HepG2 (cell line): Measurements from ENCODE around the gene SART1. TPM values are rescaled to one million over a fixed set of nuclear protein-coding genes. Genes with fewer than 3 reads are reported as not detected.

Source experiments
- ATAC-seq: fragments of 200-7000 bp; cut with Tn5 transposase; 3 replicates; pipeline ENCODE4 v1.9.1; 2020; ENCODE audit warnings: mild to moderate bottlenecking, moderate library complexity
- BruUV-seq: library from RNA; stranded (reverse); fragments of 400-500 nt; replicated peaks from 2 replicates; lab custom pipeline; 2021; lab: Mats Ljungman, UMichigan
- CTCF ChIA-PET: fragments of 300-600 bp; formaldehyde crosslinking; extraction: SDS; loops from one replicate; lab custom pipeline; 2021; ENCODE audit warnings: low total read pairs, inconsistent platforms, low intra/inter-chr PET ratio; lab: Yijun Ruan, JAX
- POLR2A ChIA-PET: fragments of 350-600 bp; sonication (Branson Sonifier 250); formaldehyde crosslinking; loops from one replicate; lab custom pipeline; 2020; ENCODE audit warnings: antibody characterized with exemption, inconsistent platforms; lab: Yijun Ruan, JAX
- DNase-seq: peaks from one replicate; pipeline ENCODE4 v3.0.0-alpha.2; 2015; ENCODE audit warnings: low spot score
- FAIRE-seq: peaks from 3 replicates; lab custom pipeline; 2011; peaks lifted over from hg19 to GRCh38; lab: Jason Lieb, UNC
- H2AFZ ChIP-seq: one replicate; pipeline ENCODE4 v1.6.1; 2011; ENCODE audit warnings: low read length, inconsistent platforms
- H3K27ac ChIP-seq: fragments of 300-600 bp; 3 replicates; pipeline ENCODE4 v1.8.0; 2011; ENCODE audit warnings: mixed run types, mild to moderate bottlenecking, mixed read lengths, low read length, inconsistent platforms; ENCODE audit not compliant: insufficient read depth; ENCODE audit errors: extremely low read length
- H3K27me3 ChIP-seq, 2 experiments: fragments of 200-600 bp in 1 of 2; 2 replicates in 1 of 2; 3 replicates in 1 of 2; pipeline versions ENCODE4 v1.6.0 to v1.8.0; 2011; ENCODE audit warnings: low read length in 2 of 2, mild to moderate bottlenecking in 2 of 2, moderate library complexity in 2 of 2, inconsistent platforms in 1 of 2; ENCODE audit not compliant: insufficient read depth in 2 of 2, control insufficient read depth in 1 of 2
- H3K36me3 ChIP-seq, 2 experiments: fragments of 200-600 bp in 1 of 2; replicated peaks in 1 of 2; 2 replicates in 1 of 2; 3 replicates in 1 of 2; pipeline versions ENCODE4 v1.5.1 to v1.8.0; 2011; ENCODE audit warnings: low read length in 2 of 2, inconsistent platforms in 1 of 2; ENCODE audit not compliant: insufficient read depth in 2 of 2, control insufficient read depth in 1 of 2
- H3K4me1 ChIP-seq: 2 replicates; pipeline ENCODE4 v1.5.1; 2012; ENCODE audit warnings: low read length, inconsistent platforms; ENCODE audit not compliant: insufficient read depth
- H3K4me2 ChIP-seq: 2 replicates; pipeline ENCODE4 v1.6.0; 2011; ENCODE audit warnings: low read depth, low read length, inconsistent platforms
- H3K4me3 ChIP-seq, 3 experiments: fragments of 200-600 bp in 1 of 3; sonication (generic), shearing (Covaris generic) in 1 of 3; replicated peaks in 1 of 3; 2 replicates each; pipeline ENCODE4 v1.5.1; 2011 to 2016; ENCODE audit warnings: low read length in 3 of 3, inconsistent platforms in 2 of 3, low read depth in 2 of 3, mild to moderate bottlenecking in 2 of 3, control low read depth in 1 of 3, mixed read lengths in 1 of 3; ENCODE audit not compliant: insufficient read depth in 1 of 3
- H3K79me2 ChIP-seq: one replicate; pipeline ENCODE4 v1.6.1; 2011; ENCODE audit warnings: low read length, inconsistent platforms; ENCODE audit not compliant: insufficient read depth
- H3K9ac ChIP-seq: 2 replicates; pipeline ENCODE4 v1.6.0; 2011; ENCODE audit warnings: mild to moderate bottlenecking, low read depth, low read length, inconsistent platforms; ENCODE audit not compliant: insufficient read depth
- H3K9me3 ChIP-seq: 2 replicates; pipeline ENCODE4 v1.5.1; 2012; ENCODE audit warnings: mild to moderate bottlenecking, low read length
- H4K20me1 ChIP-seq: 2 replicates; pipeline ENCODE4 v1.6.0; 2011; ENCODE audit warnings: inconsistent platforms, mild to moderate bottlenecking, low read length, moderate library complexity; ENCODE audit not compliant: insufficient read depth
- ATRX ChIP-seq: sonication (generic); formaldehyde crosslinking; IDR thresholded peaks from 2 replicates; pipeline ENCODE4 v1.4.0; 2020; ENCODE audit warnings: missing genetic modification reagents, borderline replicate concordance
- FUBP1 ChIP-seq: sonication (generic); formaldehyde crosslinking; IDR thresholded peaks from 2 replicates; pipeline ENCODE4 v1.5.1; 2020; ENCODE audit warnings: missing genetic modification reagents, mild to moderate bottlenecking, borderline replicate concordance
- MYPOP ChIP-seq: sonication (generic); formaldehyde crosslinking; IDR thresholded peaks from 2 replicates; pipeline ENCODE4 v1.8.1; 2023; ENCODE audit warnings: mild to moderate bottlenecking, moderate library complexity, missing genetic modification reagents
- NONO ChIP-seq, 2 experiments: fragments of 450-650 bp in 1 of 2; sonication (generic) in 1 of 2; formaldehyde crosslinking in 1 of 2; IDR thresholded peaks in 1 of 2; conservative IDR thresholded peaks in 1 of 2; 2 replicates each; pipeline versions ENCODE4 v1.6.1 to v1.8.0; 2017 to 2022; ENCODE audit warnings: mild to moderate bottlenecking in 1 of 2, missing genetic modification reagents in 1 of 2, moderate library complexity in 1 of 2
- PCBP2 ChIP-seq: fragments of 200-400 bp; formaldehyde crosslinking; optimal IDR thresholded peaks from 2 replicates; pipeline ENCODE3; 2018; ENCODE audit warnings: low read length, low read depth; ENCODE audit not compliant: poor library complexity, severe bottlenecking
- ZEB1 ChIP-seq: IDR thresholded peaks from 2 replicates; pipeline ENCODE4 v1.6.1; 2012; ENCODE audit warnings: mild to moderate bottlenecking, low read depth, inconsistent platforms; ENCODE audit not compliant: insufficient replicate concordance
- ZNF446 ChIP-seq: sonication (generic); formaldehyde crosslinking; IDR thresholded peaks from 2 replicates; pipeline ENCODE4 v1.5.0; 2020; ENCODE audit warnings: mild to moderate bottlenecking, missing genetic modification reagents
- WGBS: methylation state at CpG from one replicate; pipeline ENCODE4 v1.1.6; 2017; ENCODE audit warnings: low lambda C conversion rate; 5-methylcytosine and 5-hydroxymethylcytosine counted together
- in situ Hi-C: cut with HindIII; loops from 2 replicates; pipeline ENCODE4 v1.10.0; 2017; ENCODE audit warnings: low pct_unique_long_range_greater_than_20kb; ENCODE audit not compliant: extremely low pct_ligation_motif_present
- intact Hi-C: fragments of 100-400 bp; cut with micrococcal nuclease; formaldehyde crosslinking; loops from one replicate; pipeline ENCODE4 v1.10.0; 2022; ENCODE audit not compliant: unreplicated experiment
- polyA plus RNA-seq, 8 experiments: library from polyadenylated mRNA; depleted of rRNA in 3 of 8; stranded (reverse) in 7 of 8; unstranded in 1 of 8; fragments of >200 nt; fragmentation: Illumina TruSeq in 4 of 8; extraction: Trizol in 4 of 8; gene quantifications; 2 replicates each; pipeline versions ENCODE4 v1.2.1 to v1.2.3, GENCODE V29; 2011 to 2016; ENCODE audit warnings: low read depth in 4 of 8, missing spikeins in 1 of 8, mixed read lengths in 1 of 8; ENCODE audit not compliant: insufficient read depth in 1 of 8
- total RNA-seq, 5 experiments: library from RNA; depleted of rRNA; stranded (reverse); fragments of >200 nt; fragmentation: Illumina TruSeq; extraction: Trizol; gene quantifications; 2 replicates each; pipeline ENCODE4 v1.2.3, GENCODE V29; 2016; ENCODE audit warnings: low read depth in 1 of 5

SART1 gene
- total and polyA plus RNA-seq, 2 of the 13 experiments (the other 11 are each of a cell fraction or from before 2014, with no cell fraction given): 11.3 to 22.5 TPM

- Histone ChIP-seq H3K4me2 (no peak overlapping the region), H3K9ac (no peak overlapping the region), H4K20me1 (no peaks in the 10 kb centered on the region), H3K27me3 (peaks cover 0 to 3% of the 10 kb centered on the region in 2 experiments; a peak in 2 of 5 replicates)
- BruUV-seq: no TSS peak
- intact Hi-C loops: loop anchor here (5.0 kb wide), 1 partner anchor 47 kb away; the partner anchor contains the start of gene FIBP
- POLR2A ChIA-PET: no interaction called here
- in situ Hi-C loops: no loop called here
- WGBS: 59% methylated on average over 4 of the region's 4 CpGs
- FAIRE-seq: no peak
- TF ChIP-seq ATRX (CRISPR knock-in tag) (no peak), MYPOP (CRISPR knock-in tag) (no peak), FUBP1 (CRISPR knock-in tag) (no peak), ZEB1 (no peak), NONO (IDR thresholded peaks at IDR 0.05) (no peak), NONO (CRISPR knock-in tag; conservative IDR thresholded peaks at IDR 0.05) (no peak), ZNF446 (CRISPR knock-in tag) (no peak), PCBP2 (no peak)
- TF ChIP-seq, all 625 proteins: peak for 0
- H3K4me3 ChIP-seq: no peak overlapping the region
- H3K36me3 ChIP-seq: no peaks in the 10 kb centered on the region
- no peak overlapping the region for H3K27ac ChIP-seq
- H2AFZ ChIP-seq: no peak overlapping the region
- H3K4me1 ChIP-seq: peaks cover 31% of the 10 kb centered on the region
- no peaks in the 10 kb centered on the region for H3K9me3 ChIP-seq
- ATAC-seq: no peak
- DNase-seq: no peak
- H3K79me2 ChIP-seq: no peaks in the 10 kb centered on the region
- CTCF ChIA-PET: no interaction called here
Measured at GRCh38 chr11:65934014-65934413, 27.5 kb upstream of the SART1 start.
